Stimulated activated CD4-positive, alpha-beta T cell treated with anti-CD3 and anti-CD28 coated beads, Interleukin-1b, Interleukin-23, amount 100 ng/mL, for 24 hours (primary cell): ENCODE results near the gene MCEE.
A peak's percentile ranks its signal among the peaks of the same experiment; 100 is the strongest.
"Not testable (repeated sequence)": the region's sequence is repeated elsewhere in the genome, so short reads cannot be mapped to it uniquely, and the experiment has no call there.

ENCODE experiments used
- DNase-seq, 4 experiments: peaks; one replicate each; pipeline ENCODE4 v3.0.0-alpha.2; 2020; ENCODE audit warnings: low read depth in 4 of 4, low spot score in 1 of 4

The MCEE gene

DNA sequence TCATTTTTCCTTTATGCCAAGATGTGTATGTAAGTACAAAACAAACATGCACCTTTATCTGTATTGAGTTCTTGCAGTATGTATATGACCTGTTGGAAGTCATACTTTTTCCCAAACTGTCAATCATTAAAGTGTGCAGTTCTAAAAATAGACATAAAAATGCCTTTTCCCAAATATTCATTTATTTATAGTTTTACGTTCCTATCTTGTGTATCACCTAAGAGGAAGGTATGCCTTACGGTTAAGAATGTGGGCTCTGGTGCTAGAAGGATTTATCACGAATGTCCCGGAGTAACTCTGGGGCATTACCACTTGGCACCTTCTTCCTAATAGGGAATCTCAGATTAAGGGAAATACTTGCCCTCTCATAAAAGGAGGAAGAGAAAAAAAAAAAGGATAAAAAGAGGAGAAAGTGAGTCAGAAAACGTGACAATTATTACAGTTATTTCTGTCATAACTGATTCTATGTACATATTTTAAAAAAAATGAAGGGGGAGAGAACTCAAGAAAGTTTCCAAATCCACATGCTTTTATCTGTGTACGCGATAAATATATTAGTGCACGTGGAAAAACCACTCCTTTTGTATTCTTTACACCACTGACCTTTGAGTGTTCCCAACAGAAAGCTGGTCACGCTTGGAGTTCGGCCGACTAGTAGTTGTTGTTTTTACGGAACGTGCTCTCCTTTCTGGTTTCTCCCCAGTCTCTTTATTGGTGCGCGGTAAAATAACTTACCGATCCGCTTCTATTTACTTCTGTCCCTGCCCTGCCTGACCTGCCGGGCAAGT is 721 bp downstream of the MCEE start:
- no peak for DNase-seq

DNA sequence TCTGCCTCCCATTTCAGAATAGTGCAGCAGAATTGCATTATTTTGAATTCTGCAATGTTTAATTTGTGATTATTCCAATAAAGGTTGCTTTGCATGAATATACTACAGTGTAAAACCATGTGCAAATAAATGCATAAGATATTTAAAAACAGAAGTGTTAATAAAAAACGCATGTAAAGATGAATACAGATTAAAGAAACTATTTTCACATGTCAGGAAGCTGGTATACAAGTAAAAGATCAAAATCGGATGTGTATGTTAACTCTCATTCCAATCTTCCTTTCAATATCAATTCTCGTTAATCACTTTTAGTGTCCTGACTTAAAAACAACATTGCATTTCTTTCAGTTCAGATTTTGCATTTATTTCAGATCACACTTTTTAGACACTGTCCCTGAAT is 3.1 kb downstream of the MCEE start:
- DNase-seq: no peak

DNA sequence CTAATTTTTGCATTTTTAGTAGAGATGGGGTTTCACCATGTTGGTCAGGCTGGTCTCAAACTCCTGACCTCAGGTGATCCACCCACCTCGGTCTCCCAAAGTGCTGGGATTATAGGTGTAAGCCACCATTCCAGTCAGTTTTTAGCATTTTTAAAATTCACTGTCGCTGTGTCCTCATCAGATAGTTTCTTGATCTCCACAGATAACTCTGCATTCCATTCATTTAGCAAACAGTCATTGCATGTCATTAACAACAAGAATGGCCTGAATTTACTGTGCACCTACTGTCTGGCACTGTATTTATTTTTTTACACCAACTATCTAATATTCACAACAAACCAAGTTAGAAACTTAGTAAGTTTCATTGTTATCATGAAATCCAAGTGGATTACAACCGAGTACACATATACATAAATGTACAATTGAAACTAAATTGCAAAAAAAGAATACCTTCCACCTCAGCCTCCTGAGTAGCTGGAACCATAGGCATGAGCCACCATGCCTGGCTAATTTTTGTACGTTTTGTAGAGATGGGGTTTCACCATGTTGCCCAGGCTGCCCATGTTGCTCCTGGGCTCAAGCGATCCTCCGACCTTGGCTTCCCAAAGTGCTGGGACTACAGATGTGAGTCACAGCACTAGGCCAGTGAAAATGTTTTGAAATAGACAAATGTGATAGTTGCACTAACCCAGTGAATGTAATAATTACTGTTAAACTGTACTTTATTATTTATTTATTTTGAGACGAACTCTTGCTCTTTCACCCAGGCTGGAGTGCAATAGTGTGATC is 4.3 kb downstream of the MCEE start:
- DNase-seq: no peak

DNA sequence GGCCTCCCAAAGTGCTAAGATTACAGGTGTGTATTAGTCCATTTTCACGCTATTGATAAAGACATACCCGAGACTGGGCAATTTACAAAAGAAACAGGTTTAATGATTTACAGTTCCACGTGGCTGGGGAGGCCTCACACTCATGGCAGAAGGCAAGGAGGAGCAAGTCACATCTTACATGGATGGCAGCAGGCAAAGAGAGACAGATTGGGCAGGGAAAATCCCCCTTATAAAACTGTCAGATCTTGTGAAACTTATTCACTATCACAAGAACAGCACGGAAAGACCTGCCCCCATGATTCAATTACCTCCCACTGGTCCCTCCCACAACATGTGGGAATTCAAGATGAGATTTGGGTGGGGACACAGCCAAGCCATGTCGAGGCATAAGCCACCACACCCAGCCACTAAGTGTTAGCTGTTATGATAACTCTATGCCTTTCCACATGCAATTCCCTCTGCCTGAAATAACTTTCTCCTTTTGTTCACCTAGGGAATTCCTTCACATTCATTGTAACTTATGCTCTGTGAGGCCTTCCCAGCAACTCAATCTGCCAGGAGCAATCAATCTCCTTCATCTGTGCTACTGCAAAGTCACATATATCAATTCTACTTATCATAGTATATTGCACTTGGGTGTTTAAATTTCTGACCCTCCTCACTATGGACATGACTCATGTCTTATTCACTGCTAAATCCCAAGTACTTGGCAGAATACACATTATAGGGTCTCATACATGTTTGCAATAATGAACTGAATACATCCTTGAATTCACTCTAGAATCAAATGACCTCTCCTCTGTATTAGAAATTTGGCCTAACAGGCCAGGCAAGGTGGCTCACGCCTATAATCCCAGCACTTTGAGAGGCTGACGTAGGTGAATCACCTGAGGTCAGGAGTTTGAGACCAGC is 7.4 kb downstream of the MCEE start:
- no peak for DNase-seq

DNA sequence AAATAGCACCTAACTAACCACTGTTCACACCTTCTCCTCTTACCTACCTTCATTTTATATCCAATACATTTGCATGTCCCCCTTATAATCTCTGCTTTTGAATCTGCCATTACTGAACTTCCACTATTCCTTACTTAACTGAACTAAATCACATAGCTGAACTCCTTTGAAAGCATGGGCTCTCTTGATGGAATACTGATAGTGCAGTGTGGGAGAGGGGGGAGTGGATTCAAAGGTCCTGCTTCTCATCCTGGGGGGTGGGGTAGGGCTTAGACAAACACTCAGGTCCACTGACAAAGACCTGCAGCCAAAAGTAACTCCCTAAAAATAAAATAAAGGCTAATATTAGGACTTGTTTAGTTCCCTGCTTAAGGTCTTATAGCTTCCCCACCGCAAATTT is 8.6 kb downstream of the MCEE start:
- DNase-seq: no peak

DNA sequence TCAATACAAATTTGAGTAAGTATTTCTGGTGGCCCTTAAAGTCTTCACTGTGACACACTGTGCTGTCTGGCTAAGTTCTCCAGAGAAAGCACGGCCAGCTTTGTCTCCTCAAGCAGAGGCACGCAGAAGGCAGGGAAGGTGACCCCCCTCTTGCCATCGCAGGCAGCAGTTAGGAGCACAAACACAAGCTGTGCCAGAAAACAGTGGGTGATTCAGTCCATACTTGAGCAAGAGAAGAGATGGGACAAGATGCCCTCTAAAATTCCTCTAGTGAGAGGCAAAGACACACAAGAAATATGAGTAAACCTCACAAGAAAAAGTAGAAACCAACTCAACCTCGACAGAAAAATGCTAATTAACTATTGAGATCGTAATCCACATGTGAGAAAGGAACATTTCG is 9.8 kb downstream of the MCEE start:
- DNase-seq: no peak

DNA sequence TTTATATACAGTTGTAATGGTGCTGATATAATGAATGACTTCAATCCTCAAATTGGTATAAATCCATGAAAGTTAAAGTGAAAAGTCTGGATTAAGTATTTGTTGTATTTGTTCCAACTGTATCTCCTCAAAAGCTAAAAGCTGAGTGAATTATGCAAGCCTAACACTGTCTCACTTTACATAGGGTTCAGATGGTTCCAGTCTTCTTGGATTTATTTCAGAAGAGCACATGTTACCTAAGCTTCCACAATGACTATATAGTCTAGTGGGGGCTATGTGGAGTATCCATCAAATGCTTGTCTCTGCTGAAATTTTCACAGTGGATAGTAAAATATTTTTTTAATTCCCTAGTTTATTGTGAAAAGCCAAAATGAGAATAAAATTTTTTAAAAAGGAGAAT is 13.0 kb downstream of the MCEE start:
- DNase-seq: no peak

DNA sequence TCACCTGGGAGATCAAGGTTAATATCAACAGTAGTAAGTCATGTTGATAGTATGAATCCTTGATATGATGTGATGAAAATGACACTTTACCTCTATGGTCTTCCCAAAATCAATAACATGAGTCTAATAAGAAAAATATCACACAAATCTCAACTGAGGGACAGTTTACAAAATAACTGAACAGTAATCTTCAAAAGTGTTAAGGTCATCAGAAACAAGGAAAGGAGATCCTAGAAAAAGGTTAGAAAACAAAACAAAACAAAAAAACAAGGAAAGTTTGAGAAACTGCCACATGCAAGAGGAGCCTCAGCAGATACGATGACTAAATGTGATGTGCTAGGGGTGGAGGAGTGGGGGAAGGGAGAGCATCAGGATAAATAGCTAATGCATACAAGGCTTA is 16.2 kb downstream of the MCEE start:
- DNase-seq: no peak

DNA sequence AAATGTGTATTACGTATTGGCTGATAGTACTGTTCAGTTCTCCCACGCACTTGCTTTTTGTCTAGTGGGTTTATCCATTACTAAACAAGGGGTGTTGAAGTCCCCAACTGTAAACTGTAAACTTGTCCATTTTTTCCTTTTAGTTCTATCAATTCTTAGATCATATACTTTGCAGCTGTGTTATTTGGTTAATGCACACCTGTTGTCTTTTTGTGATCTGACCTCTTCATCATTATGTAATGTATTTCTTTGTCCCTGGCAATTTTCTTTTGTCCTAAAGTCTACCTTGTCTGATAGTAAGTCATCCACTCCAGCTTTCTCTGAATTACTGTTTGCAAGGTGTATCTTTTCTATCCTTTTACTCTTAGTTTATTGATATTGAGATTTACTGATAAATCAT is 21.9 kb downstream of the MCEE start:
- no peak for DNase-seq

DNA sequence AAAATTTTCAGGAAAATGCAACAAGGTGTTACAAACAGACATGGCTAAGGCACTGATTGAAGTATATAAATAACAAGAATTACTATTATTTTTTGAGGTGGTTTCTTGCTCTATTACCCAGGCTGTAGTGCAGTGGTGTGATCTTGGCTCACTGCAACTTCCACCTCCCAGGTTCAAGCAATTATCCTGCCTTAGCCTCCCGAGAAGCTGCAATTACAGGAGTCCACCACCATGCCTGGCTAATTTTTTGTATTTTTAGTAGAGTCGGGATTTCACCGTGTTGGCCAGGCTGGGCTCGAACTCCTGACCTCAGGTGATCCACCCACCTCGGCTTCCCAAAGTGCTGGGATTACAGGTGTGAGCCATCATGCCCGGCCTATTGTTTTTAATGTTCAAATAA is 23.6 kb downstream of the MCEE start:
- not testable (repeated sequence) for DNase-seq

DNA sequence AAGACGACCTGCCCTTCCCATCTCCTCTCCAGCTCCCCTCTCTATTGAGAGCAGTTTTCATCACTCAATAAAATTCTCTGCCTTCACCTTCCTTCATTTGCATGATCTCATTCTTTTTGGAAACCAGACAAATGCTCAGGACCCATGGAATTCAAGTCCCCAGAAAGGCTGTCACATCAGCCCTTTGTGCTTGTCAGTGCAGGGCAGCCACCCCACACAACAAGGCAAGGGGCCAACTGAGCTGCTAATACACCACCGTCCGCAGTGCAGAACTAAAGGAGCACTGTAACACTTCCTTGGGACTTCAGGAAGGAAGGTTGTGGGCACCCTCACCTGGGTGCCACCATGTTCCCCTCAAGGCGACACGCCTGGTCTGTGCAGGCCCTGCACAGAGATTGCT is 26.2 kb downstream of the MCEE start:
- DNase-seq: no peak

DNA sequence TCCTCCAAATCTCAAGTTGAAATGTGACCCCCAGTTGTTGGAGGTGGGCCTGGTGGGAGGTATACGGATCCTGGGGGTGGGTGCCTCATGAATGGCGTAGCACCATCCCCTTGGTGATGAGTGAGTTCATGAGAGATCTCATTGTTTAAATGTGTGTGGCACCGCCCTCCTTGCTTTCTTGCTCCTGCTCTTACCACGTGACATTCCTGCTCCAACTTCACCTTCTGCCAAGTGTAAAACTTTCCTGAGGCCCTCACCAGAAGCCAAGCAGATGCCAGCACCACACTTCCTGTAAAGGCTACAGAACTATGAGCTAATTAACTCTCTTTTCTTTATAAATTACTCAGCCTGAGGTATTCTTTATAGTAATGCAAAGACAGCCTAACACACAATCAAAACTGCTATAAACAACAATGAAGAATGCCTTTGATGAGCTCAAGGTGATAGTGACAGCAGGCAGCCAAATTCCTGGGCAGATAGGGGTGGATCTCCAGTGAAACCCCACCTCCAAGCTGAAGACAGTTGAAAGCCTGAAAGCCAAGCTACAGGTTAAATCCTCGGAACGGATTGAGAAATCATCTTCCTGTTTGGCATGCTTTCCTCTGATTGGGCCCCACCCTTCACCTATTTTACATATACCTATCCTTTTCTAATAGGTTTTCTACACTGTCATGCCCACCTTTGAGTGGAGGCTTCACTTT is 26.9 kb downstream of the MCEE start:
- no peak for DNase-seq

DNA sequence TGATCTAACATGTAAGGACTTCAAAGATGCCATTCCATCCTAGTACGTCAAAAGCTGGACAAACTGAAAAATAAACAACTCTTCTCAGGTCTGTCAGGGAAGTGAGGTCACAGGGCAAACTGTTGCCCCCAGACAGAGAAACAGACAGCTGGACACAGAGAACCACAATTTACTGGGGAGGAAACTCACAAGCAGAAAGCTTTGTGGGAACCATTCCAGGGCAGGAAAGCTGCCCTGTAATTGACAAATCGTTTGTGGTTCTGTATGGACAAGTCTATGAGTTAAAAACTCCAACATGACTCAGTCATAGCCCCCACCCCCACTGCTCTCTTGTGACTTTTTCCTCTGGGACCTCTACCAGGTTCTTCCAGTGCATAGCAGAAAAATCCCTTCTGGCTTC is 28.4 kb downstream of the MCEE start:
- no peak for DNase-seq

DNA sequence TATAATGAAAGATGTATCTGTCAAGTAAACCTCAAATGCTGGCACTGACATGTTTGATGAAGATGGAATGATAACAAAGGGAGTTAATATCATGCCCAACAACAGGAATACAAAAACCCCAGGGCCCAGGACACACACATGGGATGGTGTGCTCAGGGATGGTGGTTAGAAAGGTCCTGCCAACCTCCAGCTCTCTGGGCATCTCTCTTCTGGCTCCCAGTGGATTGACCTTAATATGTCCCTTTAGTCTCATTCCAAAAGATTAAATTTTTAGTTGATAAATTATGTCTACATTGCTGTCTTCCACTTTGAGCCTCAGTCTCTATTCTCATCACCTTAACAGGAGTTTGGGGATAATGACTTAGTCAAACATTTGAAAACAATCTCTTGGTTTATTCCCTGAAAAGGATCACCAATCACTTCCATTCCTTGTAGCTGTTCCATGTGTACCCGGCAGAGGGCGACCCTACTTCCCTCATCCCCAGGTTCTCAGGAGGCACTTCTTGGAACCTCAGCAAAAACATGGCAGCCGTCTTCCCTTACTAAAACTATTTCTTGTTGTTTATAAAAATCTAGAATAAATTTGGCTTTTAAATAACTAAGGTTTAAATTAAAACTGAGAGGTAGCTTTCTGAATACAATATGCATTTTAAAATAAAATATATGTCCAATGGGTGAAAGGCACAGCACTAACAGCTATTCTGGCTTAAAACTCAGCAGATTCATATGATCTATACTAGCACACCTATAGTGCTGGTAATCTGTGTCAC is 29.6 kb downstream of the MCEE start:
- peak in 3 of 4 experiments; percentile 2 to 25 (median 13) for DNase-seq

DNA sequence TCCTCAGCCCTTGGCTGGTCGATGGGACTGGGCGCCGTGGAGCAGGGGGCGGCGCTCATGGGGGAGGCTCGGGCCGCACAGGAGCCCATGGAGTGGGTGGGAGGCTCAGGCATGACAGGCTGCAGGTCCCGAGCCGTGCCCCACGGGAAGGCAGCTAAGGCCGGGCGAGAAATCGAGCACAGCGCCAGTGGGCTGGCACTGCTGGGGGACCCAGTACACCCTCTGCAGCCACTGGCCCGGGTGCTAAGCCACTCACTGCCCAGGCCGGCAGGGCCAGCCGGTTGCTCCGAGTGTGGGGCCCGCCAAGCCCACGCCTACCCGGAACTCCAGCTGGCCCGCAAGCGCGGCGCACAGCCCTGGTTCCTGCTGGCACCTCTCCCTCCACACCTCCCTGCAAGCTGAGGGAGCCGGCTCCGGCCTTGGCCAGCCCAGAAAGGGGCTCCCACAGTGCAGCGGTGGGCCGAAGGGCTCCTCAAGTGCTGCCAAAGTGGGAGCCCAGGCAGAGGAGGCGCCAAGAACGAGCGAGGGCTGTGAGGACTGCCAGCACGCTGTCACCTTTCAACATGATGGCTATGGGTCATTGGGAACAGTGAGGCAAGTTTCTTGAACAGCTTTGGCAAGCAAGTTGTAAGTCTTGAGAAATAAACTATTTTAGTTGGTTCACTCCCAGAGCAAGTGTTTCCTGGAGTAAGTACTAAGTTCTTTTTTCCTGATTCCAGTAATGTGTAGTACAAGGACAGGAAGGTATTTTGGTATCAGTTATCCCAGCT is 37.4 kb downstream of the MCEE start:
- DNase-seq: not testable (repeated sequence)

DNA sequence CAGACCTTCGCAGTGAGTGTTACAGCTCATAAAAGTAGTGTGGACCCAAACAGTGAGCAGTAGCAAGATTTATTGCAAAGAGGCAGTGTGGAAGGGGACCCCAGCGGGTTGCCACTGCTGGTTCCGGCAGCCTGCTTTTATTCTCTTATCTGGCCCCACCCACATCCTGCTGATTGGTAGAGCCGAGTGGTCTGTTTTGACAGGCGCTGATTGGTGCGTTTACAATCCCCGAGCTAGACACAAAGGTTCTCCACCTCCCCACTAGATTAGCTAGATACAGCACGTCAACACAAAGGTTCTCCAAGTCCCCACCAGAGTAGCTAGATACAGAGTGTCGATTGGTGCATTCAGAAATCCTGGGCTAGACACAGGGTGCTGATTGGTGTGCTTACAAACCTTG is 38.2 kb downstream of the MCEE start:
- not testable (repeated sequence) for DNase-seq

DNA sequence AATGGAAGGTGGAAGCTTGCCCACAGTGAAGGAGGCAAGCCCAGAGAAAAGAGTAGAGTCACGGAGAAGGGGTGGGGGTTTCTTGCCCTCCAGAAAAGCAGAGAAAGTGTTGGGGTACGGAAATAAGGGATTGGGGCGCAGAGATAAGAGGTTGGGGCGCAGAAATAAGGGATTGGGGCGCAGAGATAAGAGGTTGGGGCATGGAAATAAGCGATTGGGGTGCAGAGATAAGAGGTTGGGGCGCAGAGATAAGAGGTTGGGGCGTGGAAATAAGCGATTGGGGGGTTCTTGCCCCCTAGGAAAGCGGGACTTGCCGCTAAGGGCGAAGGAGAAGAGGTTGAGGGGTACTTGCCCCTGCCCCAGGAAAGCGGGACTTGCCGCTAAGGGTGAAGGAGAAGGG is 40.6 kb downstream of the MCEE start:
- not testable (repeated sequence) for DNase-seq

DNA sequence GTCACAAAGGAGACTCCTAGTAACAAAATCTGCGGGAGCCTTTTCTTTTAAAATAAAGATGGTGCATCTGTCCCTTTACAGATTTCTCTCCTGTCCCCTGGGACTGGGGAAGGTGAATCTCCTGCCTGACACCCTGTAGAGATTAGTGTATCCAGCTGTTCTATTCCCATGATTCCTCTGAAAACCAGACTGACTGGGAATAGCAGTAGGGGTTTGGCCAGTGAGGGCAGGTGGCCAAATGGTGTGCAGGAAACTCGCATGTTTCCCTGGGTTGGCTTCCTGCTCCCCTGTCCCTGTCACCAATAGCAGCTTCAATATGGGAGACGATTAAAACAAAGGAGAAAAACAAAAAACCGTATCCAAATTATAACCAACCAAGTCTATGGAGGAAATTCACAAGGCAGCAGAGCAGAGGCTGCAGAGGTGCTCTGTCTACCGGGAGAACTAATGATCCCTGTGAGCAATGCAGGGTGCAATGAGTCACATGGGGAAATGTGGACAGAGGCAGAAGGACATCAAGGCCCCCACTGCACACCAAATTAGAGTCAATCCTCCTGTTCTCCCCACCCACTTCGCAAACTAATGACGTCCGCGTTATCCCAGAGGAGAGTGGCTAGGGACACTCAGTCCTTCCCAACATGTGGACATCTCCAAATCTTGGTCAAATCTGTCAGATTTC is 44.6 kb downstream of the MCEE start:
- not testable (repeated sequence) for DNase-seq
